Thyroid gland (tissue), 4 donors: Measurements from ENCODE around the gene NXN. TPM values are rescaled to one million over a fixed set of nuclear protein-coding genes. Genes with fewer than 3 reads are reported as not detected.
A peak's percentile ranks its signal among the peaks of the same experiment; 100 is the strongest.

ENCODE experiments used
- DNase-seq, 2 donors: peaks; one replicate each; pipeline ENCODE4 v3.0.0-alpha.2; 2019
- H3K27ac ChIP-seq, 3 donors: fragments of 200-600 bp; sonication (generic); 1 replicate in 2 of 3; 2 replicates in 1 of 3; pipeline ENCODE4 v1.5.1; 2016 to 2019; ENCODE audit warnings: mild to moderate bottlenecking in 1 of 3, moderate library complexity in 1 of 3
- H3K27me3 ChIP-seq: fragments of 200-600 bp; sonication (generic); one replicate; pipeline ENCODE4 v1.5.1; 2019
- H3K36me3 ChIP-seq, 2 donors: fragments of 200-600 bp; sonication (generic); one replicate each; pipeline ENCODE4 v1.5.1; 2016 to 2019
- H3K4me1 ChIP-seq, 2 donors: fragments of 200-600 bp; sonication (generic); one replicate each; pipeline ENCODE4 v1.5.1; 2017 to 2019
- H3K4me3 ChIP-seq, 3 donors: fragments of 200-600 bp; sonication (generic); replicated peaks in 1 of 3; 1 replicate in 2 of 3; 2 replicates in 1 of 3; pipeline ENCODE4 v1.5.1; 2016; ENCODE audit warnings: mild to moderate bottlenecking in 1 of 3
- H3K9me3 ChIP-seq: fragments of 200-600 bp; sonication (generic); one replicate; pipeline ENCODE4 v1.5.1; 2017
- POLR2A ChIP-seq, 2 donors: fragments of 450-650 bp; IDR thresholded peaks; one replicate each; pipeline ENCODE4 v1.6.1; 2017; ENCODE audit warnings: antibody characterized with exemption in 2 of 2, mild to moderate bottlenecking in 2 of 2, moderate library complexity in 1 of 2
- WGBS, 2 donors: methylation state at CpG; one replicate each; pipeline ENCODE4 v1.1.5; 2017; 5-methylcytosine and 5-hydroxymethylcytosine counted together
- intact Hi-C: fragments of 100-400 bp; cut with DNase I; formaldehyde crosslinking; loops from one replicate; pipeline ENCODE4 v1.15.1; 2023
- total RNA-seq, 4 donors: library from RNA; depleted of rRNA; stranded (reverse); fragments of >200 nt; gene quantifications; one replicate each; pipeline ENCODE4 v1.2.3, GENCODE V29; 2016
- TF ChIP-seq, protein P1 (sequence below), 6 experiments: fragments of 200-600 bp in 3 of 6; fragments of 450-650 bp in 3 of 6; sonication (generic) in 3 of 6; IDR thresholded peaks; one replicate each; pipeline ENCODE4 v1.5.1; 2016 to 2019; ENCODE audit warnings: antibody characterized with exemption in 6 of 6, mild to moderate bottlenecking in 2 of 6, inconsistent platforms in 1 of 6, moderate library complexity in 1 of 6

The NXN gene
- total RNA-seq, 4 donors from 2014 or later, result 14.5 to 18.3 (median 17.2) TPM

DNA sequence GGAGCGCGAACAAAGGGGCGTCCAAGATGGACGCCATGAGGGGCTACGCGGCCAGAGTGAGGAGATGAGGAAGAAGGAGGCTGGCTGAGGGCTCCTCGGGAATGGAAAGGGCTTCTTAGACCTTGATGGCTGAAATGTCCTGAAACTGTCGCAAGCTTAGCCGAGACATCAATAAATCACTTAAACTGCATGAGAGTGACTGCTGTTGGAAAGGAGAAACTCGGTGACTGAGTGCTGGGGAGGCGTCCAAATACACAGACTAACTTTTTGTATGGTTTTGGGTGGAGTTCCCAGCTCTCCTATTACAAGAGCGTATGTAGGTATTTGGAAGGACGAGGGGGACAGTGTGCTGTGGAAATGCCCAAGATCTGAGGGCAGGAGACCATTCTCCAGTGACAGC, 226.2 kb downstream of the NXN start:
- H3K27ac ChIP-seq, result no peak overlapping the region
- WGBS, 2 donors, result 74 to 92% methylated on average over 13 of the region's 13 CpGs

DNA sequence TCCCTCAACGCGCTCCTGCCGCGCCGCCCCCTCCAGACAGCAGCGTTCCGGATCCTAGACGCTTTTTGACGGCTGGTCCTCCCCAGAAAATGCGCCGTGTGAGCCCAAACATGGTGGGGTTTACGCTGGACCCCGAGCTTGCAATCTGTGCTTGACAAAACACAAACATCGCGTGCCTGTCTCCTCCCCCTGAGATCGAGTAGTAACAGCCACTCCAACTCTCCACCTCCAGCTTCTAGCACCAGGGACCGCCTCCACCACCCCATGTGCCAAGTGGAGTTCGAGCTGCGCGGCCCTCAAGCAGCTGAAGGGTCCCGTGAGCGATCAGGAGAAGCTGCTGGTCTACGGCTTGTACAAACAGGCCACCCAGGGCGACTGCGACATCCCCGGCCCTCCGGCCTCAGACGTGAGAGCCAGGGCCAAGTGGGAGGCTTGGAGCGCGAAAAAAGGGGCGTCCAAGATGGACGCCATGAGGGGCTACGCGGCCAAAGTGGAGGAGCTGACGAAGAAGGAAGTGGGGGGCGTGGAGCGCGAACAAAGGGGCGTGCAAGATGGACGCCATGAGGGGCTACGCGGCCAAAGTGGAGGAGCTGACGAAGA, 226.9 kb downstream of the NXN start:
- peak overlapping the region; percentile 77 to 88 (median 84) for H3K27ac ChIP-seq
- H3K36me3 ChIP-seq, result peaks cover under 1 to 4% of the 10 kb centered on the region in 2 donors
- H3K27me3 ChIP-seq, result no peaks in the 10 kb centered on the region
- peak; percentile 93 to 95 for DNase-seq
- H3K4me3 ChIP-seq, result peak overlapping the region; percentile 63 to 95 (median 83)
- H3K4me1 ChIP-seq, result peaks cover 10 to 12% of the 10 kb centered on the region in 2 donors
- 20 to 40% methylated on average over 15 to 27 of the region's 43 CpGs for whole genome bisulfite sequencing, 2 donors
- intact Hi-C loops, result no loop called here
- TF ChIP-seq, protein P1, sequence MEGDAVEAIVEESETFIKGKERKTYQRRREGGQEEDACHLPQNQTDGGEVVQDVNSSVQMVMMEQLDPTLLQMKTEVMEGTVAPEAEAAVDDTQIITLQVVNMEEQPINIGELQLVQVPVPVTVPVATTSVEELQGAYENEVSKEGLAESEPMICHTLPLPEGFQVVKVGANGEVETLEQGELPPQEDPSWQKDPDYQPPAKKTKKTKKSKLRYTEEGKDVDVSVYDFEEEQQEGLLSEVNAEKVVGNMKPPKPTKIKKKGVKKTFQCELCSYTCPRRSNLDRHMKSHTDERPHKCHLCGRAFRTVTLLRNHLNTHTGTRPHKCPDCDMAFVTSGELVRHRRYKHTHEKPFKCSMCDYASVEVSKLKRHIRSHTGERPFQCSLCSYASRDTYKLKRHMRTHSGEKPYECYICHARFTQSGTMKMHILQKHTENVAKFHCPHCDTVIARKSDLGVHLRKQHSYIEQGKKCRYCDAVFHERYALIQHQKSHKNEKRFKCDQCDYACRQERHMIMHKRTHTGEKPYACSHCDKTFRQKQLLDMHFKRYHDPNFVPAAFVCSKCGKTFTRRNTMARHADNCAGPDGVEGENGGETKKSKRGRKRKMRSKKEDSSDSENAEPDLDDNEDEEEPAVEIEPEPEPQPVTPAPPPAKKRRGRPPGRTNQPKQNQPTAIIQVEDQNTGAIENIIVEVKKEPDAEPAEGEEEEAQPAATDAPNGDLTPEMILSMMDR (IDR thresholded peaks at IDR 0.05), result no peak
- TF ChIP-seq POLR2A (IDR thresholded peaks at IDR 0.05), result peak in 1 of 2 donors; percentile 16
- no peaks in the 10 kb centered on the region for H3K9me3 ChIP-seq

More for the DNA sequence above, 226.2 kb downstream of the NXN start:
- H3K4me1 ChIP-seq, result peaks cover 10 to 12% of the 10 kb centered on the region in 2 donors
- intact Hi-C loops, result no loop called here
- no peaks in the 10 kb centered on the region for H3K9me3 ChIP-seq
- TF ChIP-seq, protein P1 (IDR thresholded peaks at IDR 0.05), result no peak
- TF ChIP-seq POLR2A (IDR thresholded peaks at IDR 0.05), result no peak
- no peak overlapping the region for H3K4me3 ChIP-seq
- no peaks in the 10 kb centered on the region for H3K36me3 ChIP-seq
- no peaks in the 10 kb centered on the region for H3K27me3 ChIP-seq
- DNase-seq, result no peak

DNA sequence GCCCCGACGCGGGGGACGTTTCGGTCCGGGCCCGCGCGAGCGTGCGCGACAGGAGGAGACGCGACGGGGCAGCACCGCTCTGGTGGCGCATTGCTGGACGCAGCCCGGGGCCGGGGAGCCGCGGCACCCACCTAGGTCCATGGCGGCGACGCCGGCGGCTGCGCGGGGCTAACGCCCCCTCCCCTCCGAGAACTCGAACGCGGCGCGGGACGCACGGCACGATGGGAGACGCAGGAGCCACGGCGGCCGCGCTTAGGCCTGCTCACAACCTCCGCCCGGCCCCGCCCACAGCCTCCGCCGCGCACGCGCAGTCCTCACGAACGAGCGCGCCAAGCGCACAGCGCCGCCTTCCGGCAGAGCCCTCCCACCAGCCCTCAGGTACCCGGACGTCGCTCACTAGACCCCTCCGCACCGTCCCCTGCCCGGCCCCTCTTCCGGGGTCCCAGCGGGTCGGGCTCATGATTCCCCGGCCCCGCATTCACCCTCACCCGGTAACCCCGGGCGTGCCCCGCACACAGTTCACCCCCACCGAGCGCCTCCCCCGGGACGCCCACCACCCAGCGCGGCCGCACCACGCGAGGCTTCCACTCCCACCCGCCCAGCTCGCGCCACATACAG, 227.5 kb downstream of the NXN start, which contains the start of gene GEMIN4:
Gene GEMIN4 (minus strand): TSS at position 263 of the 618 bp plus-strand sequence. CDS start 122 bp downstream, at position 141.
- Histone ChIP-seq H3K27me3 (no peaks in the 10 kb centered on the region), H3K9me3 (no peaks in the 10 kb centered on the region), H3K4me3 (peak within 1 kb of the TSS; percentile 63 to 95 (median 83)), H3K27ac (peak within 1 kb of the TSS; percentile 77 to 88 (median 84)), H3K4me1 (peaks cover 10 to 12% of the 10 kb centered on the region in 2 donors), H3K36me3 (peaks cover 7 to 10% of the 10 kb centered on the region in 2 donors)
- TF ChIP-seq, protein P1 (IDR thresholded peaks at IDR 0.05), result peak; percentile 64 to 97 (median 88)
- TF ChIP-seq POLR2A (IDR thresholded peaks at IDR 0.05), result peak in 1 of 2 donors; percentile 69
- intact Hi-C loops, result no loop called here
- WGBS, 2 donors, result 0% methylated on average over 4 to 48 of the region's 87 CpGs
- DNase-seq, result peak; percentile 88 to 92

DNA sequence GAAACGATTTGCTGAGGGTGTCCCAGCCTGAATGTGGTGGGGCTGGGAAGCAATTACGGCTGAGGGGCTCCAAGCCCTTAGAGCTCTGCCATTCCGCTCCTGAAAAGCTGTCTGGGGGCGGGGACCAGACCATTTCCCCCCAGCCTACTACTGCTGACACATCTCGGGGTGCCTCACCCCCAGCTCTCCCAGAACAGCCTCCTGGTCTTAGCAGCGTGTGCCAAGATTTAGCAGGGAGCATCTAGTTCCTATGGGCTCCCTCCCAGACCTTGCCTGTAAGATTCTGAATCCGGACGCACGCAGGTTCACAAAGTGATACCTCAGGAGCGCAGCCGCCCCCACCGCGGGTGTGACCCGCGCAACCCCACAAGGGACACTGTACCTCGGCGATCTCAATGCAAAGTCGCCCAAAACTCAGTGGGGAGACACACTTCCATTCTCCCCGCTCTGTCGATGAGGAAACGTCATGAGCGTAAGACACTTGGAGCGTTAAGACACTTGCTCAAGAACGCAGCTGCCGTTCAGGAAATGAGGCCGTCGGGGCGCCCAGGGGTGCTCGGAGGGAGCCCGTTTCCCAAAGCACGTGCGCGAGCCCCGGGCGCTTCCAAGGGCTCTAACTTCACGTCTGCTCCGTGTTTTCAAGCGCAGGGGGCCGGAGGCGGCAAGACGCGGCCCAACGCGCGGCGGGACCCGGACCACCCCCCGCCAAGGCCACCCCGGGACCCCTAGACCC, 228.1 kb downstream of the NXN start:
- H3K4me1 ChIP-seq, result peaks cover 10 to 12% of the 10 kb centered on the region in 2 donors
- no peaks in the 10 kb centered on the region for H3K27me3 ChIP-seq
- H3K27ac ChIP-seq, result peak overlapping the region in 2 of 3 donors; percentile 77 to 88
- WGBS, 2 donors, result 4 to 7% methylated on average over 16 to 22 of the region's 49 CpGs
- peaks cover 12 to 16% of the 10 kb centered on the region in 2 donors for H3K36me3 ChIP-seq
- DNase-seq, result peak; percentile 34
- TF ChIP-seq POLR2A (IDR thresholded peaks at IDR 0.05), result no peak
- TF ChIP-seq, protein P1 (IDR thresholded peaks at IDR 0.05), result no peak
- peak overlapping the region; percentile 63 to 95 (median 83) for H3K4me3 ChIP-seq
- intact Hi-C loops, result no loop called here
- H3K9me3 ChIP-seq, result no peaks in the 10 kb centered on the region
